Bladder microvascular endothelial cell (primary cell): ENCODE measurements around the gene TIAM1. TPM values are rescaled to one million over a fixed set of nuclear protein-coding genes. Genes with fewer than 3 reads are reported as not detected.

Experiments
- total RNA-seq: library from RNA; depleted of rRNA; stranded (reverse); fragments of >200 nt; gene quantifications from 2 replicates; pipeline ENCODE4 v1.2.3, GENCODE V29; 2014

Gene TIAM1
- 0.32 and 0.94 TPM in 2 replicates for total RNA-seq

GRCh38 chr21:31343680-31344480, at the start of gene TIAM1:
TSS of gene TIAM1 (minus strand) at chr21:31344261. CDS start at chr21:31266972, 77,289 bp downstream.

